Stimulated activated CD4-positive, alpha-beta T cell treated with anti-CD3 and anti-CD28 coated beads, Interleukin-4, amount 100 ng/mL, for 24 hours (primary cell): Measurements from ENCODE around the gene MTMR11.
"Not testable (repeated sequence)": the region's sequence is repeated elsewhere in the genome, so short reads cannot be mapped to it uniquely, and the experiment has no call there.

Experiments used
- DNase-seq: peaks from one replicate; pipeline ENCODE4 v3.0.0-alpha.2; 2020

Gene MTMR11

GRCh38 chr1:149888247-149888998 lies 48.3 kb downstream of the MTMR11 start:
- DNase-seq: peak; percentile 78

DNA sequence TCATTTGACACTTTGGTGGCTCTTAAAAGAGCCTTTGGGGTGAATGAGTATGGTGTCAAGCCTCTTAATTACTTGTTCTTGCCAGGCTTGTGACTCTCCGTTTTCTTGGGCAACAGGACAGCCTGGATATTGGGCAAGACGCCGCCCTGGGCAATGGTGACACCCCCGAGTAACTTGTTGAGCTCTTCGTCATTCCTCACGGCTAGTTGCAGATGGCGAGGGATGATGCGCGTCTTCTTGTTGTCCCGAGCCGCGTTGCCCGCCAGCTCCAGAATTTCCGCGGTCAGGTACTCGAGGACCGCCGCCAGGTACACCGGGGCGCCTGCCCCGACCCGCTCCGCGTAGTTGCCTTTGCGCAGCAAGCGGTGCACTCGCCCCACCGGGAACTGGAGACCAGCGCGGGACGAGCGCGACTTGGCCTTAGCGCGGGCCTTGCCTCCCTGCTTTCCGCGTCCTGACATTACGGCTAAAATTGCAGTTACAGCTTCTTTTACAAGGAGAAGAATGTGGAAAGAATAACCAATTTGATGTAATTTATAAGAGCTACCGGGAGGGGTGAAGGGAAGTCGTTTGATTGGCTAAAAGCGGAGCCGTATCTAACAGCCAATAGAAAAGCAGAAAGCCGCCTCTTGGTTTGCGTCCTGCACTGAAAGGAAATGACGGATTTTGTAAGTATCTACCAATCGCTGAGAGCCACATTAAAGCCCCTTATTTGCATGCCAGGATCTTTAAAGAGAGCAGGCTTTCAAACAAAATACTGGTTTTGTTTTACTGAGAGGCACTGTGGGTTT lies 49.0 kb downstream of the MTMR11 start:
- peak; percentile 80 for DNase-seq

GRCh38 chr1:149887196-149887455 lies 49.6 kb downstream of the MTMR11 start:
- not testable (repeated sequence) for DNase-seq

- DNase-seq: peak; percentile 88
These were observed 50.1 kb downstream of the MTMR11 start for GRCh38 chr1:149886396-149887195.

GRCh38 chr1:149886121-149886395 lies 50.6 kb downstream of the MTMR11 start:
- DNase-seq: not testable (repeated sequence)

DNA sequence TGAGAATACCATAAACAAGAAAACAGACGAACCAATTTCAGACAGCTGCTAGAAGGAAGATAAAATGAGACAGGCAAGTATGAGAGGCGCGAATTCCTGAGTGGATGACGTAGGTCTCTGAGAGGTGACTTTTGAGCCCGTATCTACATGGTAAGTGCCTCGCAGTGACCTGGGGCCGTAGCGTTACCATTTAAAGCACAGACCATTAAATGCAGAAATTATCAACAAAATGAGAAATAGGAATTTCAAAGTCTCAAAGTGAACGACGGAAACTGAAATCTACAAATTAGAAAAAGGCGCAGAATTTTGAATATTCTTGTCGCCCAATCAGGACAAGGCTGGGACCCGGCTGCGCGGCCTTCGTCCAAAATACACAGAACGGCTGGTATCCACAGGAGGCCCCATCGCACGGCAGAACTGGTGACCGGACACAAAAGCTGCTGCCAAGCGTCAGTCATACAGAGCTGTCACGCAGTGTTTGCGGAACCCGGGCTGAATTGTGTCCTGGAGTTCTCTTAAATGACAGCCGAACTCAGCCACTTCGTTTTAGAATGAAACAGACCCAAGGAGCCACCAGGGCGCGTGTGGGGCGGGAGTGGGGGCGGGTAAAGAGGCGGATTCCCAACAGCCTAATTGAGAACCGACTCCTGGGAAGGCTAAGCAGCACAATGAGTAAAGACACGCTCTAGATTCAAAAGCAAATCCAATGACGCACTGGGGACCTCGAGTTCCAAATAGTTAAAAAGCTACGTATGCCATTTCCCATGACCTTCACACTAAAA lies 51.1 kb downstream of the MTMR11 start:
- DNase-seq: peak; percentile 59

- DNase-seq: no peak
These were observed 52.0 kb downstream of the MTMR11 start for GRCh38 chr1:149884433-149885338.

DNA sequence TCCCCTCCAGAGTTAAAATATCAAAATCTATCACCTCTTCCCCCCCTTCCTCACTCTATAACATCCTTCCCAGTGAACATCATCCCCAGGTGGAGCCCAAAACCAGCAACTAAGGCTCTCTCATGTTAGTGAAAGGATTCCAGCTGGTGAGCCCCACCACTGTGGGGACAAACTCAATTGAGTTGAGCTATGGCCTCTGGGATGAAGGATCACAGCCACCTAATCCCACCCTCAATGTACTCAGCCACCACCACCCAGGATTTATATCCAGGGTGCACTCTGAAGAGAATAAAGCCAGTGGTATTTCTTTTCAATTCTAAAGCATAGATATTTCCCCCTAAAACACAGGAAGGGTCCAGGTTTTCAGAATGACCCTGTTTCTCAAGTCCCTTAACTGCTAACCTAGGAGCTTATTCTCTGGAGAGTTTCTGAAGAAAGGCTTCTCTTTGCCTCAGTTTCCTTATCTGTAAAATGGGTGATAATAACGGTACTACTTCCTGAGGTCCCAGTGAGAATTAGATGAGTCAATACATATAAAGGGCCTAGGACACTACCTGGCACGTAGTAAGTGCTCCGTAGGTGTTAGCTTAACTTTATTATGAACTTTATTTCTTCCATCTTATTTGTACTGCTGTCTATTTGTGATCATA lies 53.0 kb downstream of the MTMR11 start:
- no peak for DNase-seq

GRCh38 chr1:149881876-149882275 lies 54.8 kb downstream of the MTMR11 start:
- no peak for DNase-seq

- no peak for DNase-seq
These were observed 57.1 kb downstream of the MTMR11 start for GRCh38 chr1:149879556-149879955.
